GM10248 (cell line): Measurements from ENCODE around the gene ERN2.

Experiments used
- CTCF ChIA-PET: fragments of 300-600 bp; sonication (Branson Sonifier 250); formaldehyde crosslinking; extraction: SDS; loops from one replicate; lab custom pipeline; 2021; ENCODE audit warnings: antibody characterized with exemption; lab: Yijun Ruan, JAX
- POLR2A ChIA-PET: fragments of 350-650 bp; sonication (Branson Sonifier 250); formaldehyde crosslinking; extraction: SDS; loops from one replicate; lab custom pipeline; 2020; ENCODE audit warnings: antibody characterized with exemption; lab: Yijun Ruan, JAX
- DNase-seq: peaks from one replicate; pipeline ENCODE4 v3.0.0; 2012; ENCODE audit errors: extremely low spot score
- TF ChIP-seq, protein P1 (sequence below): IDR thresholded peaks from 2 replicates; pipeline ENCODE4 v1.5.1; 2012; ENCODE audit warnings: mild to moderate bottlenecking, low read depth; ENCODE audit errors: extremely low read depth, missing control alignments, control extremely low read depth

The ERN2 gene

GRCh38 chr16:23642246-23642774, 70.7 kb downstream of the ERN2 start:
- TF ChIP-seq, protein P1, sequence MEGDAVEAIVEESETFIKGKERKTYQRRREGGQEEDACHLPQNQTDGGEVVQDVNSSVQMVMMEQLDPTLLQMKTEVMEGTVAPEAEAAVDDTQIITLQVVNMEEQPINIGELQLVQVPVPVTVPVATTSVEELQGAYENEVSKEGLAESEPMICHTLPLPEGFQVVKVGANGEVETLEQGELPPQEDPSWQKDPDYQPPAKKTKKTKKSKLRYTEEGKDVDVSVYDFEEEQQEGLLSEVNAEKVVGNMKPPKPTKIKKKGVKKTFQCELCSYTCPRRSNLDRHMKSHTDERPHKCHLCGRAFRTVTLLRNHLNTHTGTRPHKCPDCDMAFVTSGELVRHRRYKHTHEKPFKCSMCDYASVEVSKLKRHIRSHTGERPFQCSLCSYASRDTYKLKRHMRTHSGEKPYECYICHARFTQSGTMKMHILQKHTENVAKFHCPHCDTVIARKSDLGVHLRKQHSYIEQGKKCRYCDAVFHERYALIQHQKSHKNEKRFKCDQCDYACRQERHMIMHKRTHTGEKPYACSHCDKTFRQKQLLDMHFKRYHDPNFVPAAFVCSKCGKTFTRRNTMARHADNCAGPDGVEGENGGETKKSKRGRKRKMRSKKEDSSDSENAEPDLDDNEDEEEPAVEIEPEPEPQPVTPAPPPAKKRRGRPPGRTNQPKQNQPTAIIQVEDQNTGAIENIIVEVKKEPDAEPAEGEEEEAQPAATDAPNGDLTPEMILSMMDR, result no peak
- no peak for DNase-seq
- POLR2A ChIA-PET, result no interaction called here
- CTCF ChIA-PET, result interaction anchor here (1.2 to 1.8 kb wide), 4 partner anchors 9 to 85 kb away, joined by 3 to 7 read pairs (median 4); partner anchors contain the start of genes EARS2 and UBFD1

DNA sequence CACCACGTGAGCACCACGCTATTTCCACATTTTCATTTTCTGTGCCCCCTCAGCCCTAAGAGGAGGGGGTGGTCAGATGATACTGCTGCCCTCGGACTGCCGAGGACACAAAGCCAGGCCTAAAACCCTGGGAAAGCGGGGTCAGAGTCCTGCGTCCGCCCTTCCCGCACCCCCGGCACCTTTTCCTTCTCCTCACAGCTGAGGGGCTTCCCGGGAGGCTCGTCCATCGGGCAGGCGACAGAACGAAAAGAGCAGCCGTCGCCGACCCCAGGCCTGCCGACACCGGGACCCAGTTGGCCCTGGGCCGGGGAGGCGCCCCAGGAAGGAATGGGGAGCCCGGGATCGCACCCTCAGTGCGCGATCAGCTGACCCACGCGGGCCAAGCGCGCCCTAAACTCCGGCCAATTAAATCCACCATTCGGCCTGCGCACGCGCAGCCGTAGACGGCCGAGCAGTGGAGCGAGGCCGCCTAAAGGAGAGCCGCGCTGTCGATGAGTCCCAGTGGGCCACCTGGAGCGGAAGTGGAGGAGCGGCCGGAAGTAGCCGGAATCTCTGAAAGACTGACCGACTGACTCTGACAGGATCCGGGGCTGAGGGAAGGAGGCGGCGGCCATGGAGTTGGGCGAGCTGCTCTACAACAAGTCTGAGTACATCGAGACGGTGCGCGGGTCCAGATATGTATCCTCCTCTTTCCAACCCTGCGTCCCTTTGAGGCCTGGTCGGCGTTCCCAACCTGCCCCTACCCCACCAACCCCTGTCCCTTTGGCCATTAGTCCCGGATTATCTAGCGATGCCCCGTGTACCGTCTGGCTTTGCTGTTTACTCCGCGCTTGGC, 71.9 kb downstream of the ERN2 start, which contains the start of the genes DCTN5 and PALB2:
TSS of gene DCTN5 (plus strand) at position 536 of the 835 bp plus-strand sequence. CDS start at position 613, 77 bp downstream.
TSS of gene PALB2 (minus strand) at position 380 of the 835 bp plus-strand sequence. CDS start at position 227, 153 bp downstream.
- TF ChIP-seq, protein P1, result no peak
- ChIA-PET CTCF (interaction anchor here (1.2 to 1.8 kb wide), 6 partner anchors 8 to 84 kb away, joined by 3 to 7 read pairs (median 4); partner anchors contain the start of genes EARS2 and UBFD1), POLR2A (interaction anchor here (0.6 kb wide), 1 partner anchor 72 kb away, joined by 3 read pairs; no protein-coding TSS in a partner anchor)
- DNase-seq, result peak; percentile 99

DNA sequence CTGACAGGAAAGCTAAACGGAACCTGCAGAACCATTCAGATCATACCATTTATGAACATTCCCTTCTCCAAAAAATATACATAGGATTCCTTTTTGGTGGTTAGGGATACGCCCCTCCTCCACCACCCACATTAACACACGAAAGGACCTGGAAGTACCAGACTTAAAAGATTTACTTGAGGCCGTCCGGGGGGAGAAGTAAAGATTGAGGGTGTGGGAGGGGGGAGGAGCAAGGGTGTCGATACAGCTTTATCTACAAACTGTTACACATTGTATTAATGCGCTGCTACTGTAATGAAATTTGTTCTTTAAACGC, 72.4 kb downstream of the ERN2 start:
- TF ChIP-seq, protein P1, result no peak
- ChIA-PET CTCF (interaction anchor here (0.8 to 1.3 kb wide), 3 partner anchors 10 to 21 kb away, joined by 3 read pairs; no protein-coding TSS in a partner anchor), POLR2A (no interaction called here)
- DNase-seq, result no peak
